Measurements from ENCODE around the gene PNPLA6.

The PNPLA6 gene

DNA sequence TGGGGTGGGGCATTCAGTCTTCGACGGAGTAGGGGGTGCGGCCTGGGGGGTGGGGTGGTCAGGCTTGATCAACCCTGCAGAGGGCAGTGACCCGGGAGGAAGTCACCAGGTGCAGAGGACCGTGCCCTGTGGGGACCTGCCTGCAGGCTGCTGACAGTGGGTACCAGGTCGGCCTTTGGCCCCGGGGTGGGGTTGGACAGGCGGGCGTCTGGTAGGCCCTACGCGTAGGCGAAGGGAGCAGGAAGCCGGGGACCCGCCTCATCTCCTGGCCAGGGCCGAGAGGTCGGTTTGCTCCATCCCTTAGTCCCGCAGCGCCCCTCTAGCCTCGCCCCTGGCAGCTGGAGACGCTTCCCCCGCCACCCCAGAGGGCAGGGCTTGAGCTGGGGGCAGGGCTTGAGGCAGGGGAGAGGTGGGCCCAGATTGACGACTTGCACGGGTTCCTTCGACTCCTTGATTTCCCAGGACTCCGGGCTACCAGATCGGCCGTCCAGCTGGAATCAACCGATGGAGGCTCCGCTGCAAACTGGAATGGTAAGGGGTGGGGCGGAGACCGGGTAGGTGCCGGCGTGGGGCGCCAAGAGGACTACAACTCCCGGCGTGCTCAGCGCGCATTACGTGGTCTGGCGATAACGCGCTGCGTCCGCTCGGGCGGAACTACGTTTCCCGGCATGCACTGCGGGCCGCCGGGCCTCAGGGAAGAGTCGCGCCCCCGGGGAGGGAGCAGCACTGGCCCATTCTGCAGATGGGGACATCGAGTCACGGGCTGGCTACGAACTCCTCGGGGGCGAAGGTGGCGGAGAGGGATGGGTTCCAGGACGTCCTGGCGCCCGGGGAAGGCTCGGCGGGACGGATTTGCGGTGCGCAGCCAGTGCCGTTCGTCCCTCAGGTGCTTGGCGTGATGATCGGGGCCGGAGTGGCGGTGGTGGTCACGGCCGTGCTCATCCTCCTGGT, at the start of gene PNPLA6:
Gene PNPLA6, plus strand, starts transcription at position 671 of the 951 bp plus-strand sequence. Its CDS starts 72 bp downstream, at position 743.
- DNase-seq = peak; percentile 90
- in situ Hi-C loops (cut with MboI; ENCODE audit: low pct_unique_long_range_greater_than_20kb, low sequenced_read_pairs) = no loop called here

DNA sequence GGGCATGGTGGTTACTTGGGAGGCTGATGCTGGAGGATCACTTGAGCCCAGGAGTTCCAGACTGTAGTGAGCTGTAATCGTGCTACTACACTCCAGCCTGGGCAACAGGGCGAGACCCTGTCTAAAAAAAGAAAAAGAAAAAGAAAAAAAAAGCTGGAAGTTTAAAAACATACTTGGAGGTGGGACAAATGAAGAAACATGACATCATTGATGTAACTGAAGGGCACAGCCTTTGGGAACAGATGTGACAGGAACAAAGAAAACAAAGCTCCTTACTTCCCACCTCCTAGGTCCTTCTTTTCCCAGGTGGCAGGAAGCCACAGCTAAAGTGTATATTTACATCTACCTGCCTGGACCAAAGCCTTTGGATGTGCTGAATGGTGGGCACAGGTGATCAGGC, 48.6 kb upstream of the PNPLA6 start:
- in situ Hi-C loops (cut with MboI; ENCODE audit: low pct_unique_long_range_greater_than_20kb, low sequenced_read_pairs) = no loop called here

DNA sequence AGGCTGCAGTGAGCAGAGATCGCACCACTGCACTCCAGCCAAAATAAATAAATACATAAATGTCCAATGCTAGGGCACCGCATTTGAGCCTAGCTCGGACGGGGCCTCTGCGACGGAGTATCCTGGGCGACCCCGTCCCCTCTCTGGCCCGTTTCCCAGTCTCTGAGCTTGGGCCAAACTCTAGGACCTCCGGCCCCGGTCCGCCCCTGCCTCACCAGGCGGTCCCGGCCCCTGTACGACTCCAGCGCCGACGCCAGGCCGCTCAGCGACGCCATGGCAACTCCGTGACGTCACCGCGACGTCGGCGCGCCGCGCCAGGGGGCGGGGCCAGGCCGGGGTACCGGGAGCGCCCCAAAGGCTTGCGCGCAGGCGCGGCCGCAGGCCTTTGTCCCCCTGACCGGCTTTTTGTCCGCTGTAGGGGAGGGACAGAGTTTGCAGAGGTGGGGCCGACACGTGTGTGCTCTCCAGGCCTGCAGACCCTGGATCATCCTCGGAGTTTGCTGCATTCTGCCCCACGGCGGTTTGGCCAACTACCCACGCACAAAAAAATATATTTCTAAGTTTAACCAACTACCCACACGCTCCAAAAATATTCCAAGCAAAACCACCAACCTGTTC, 46.7 kb upstream of the PNPLA6 start, which contains the start of gene PEX11G:
Gene PEX11G, minus strand, starts transcription at position 300 of the 618 bp plus-strand sequence. Its CDS starts 25 bp downstream, at position 275.
- in situ Hi-C loops (cut with MboI; ENCODE audit: low pct_unique_long_range_greater_than_20kb, low sequenced_read_pairs) = no loop called here
- peak; percentile 81 for DNase-seq

More for the DNA sequence above, 48.6 kb upstream of the PNPLA6 start:
- no peak for DNase-seq

DNA sequence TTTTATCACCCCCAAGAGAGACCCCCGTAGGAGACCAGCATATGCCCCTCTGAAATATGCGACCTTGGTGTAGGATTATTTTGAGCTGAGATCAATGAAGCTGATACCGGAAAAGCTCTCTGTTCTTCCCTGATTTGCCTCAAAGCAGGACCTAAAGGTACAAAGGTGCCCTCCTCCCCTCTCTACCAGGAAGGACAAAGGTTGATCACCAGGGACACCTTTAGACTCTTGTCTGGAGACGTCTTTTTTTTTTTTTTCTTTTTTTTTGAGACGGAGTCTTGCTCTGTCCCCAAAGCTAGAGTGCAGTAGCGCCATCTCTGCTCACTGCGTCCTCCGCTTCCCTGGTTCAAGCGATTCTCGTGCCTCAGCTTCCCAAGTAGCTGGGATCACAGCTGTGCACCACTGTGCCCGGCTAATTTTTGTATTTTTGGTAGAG, 45.9 kb upstream of the PNPLA6 start:
- in situ Hi-C loops (cut with MboI; ENCODE audit: low pct_unique_long_range_greater_than_20kb, low sequenced_read_pairs) = no loop called here
- no peak for DNase-seq

DNA sequence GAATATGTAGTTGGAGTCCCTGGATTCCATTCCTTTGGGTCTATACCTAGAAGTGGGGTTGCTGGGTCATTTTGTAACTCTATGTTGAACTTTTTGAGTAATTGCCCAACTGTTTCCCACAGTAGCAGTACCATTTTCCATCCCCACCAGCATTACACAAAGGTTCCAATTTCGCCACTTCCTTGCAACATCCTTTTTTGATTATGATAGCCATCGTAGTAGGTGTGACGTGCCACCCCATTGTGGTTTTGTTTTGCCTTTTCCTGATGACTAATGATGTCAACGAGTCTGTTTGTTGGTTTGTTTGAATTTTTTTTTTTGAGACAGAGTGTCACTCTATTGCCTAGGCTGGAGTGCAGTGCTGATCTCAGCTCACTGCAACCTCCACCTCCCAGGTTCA, 43.4 kb upstream of the PNPLA6 start:
- in situ Hi-C loops (cut with MboI; ENCODE audit: low pct_unique_long_range_greater_than_20kb, low sequenced_read_pairs) = no loop called here
- DNase-seq = peak; percentile 45

DNA sequence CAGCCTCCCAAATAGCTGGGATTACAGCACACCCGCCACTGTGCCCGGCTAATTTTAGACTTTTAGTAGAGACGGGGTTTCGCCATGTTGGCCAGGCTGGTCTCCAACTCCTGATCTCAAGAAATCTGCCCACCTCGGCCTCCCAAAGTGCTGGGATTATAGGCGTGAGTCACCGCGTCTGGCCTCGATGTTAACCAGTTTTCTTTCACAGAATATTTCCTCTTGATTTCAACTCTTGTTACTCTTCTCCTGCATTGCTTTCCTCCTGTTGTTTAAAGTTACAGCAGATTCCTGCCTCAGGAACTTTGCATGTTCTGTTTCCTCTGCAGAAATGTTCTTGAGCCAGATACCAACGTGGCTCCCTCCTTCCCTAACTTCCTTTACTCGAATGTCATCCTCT, 43.0 kb upstream of the PNPLA6 start:
- in situ Hi-C loops (cut with MboI; ENCODE audit: low pct_unique_long_range_greater_than_20kb, low sequenced_read_pairs) = no loop called here
- DNase-seq = no peak

DNA sequence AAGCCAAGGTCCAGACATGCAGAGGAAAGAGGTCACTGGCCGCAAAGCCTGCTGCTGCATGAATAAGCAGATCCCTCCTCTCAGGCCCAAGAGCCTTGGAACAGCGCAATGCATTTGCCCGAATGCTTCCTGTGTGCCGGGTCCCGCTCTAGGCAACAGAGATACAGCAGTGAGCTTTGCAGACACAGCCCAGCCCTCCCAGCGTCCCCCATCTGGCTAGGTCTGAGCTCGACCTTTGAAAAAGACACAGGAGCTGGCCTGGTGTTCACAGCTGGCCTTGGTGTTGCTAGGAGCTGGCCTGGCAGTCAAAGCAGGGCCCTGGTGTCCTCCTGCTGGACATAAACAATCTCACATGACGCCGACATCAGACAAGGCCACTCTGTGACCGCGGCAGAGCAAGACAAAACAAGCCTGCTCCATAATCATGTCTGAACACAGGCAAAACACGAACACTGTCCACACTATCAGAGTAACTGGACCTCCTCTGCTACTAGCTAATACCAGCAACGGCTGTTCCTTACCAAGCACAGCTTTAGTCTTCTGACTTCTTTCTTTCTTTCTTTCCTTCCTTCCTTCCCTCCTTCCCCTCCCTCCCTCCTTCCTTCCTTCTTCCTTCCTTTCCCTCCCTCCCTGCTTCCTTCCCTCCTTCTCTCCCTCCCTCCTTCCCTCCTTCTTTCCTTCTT, 41.0 kb upstream of the PNPLA6 start:
- DNase-seq = no peak
- in situ Hi-C loops (cut with MboI; ENCODE audit: low pct_unique_long_range_greater_than_20kb, low sequenced_read_pairs) = no loop called here

DNA sequence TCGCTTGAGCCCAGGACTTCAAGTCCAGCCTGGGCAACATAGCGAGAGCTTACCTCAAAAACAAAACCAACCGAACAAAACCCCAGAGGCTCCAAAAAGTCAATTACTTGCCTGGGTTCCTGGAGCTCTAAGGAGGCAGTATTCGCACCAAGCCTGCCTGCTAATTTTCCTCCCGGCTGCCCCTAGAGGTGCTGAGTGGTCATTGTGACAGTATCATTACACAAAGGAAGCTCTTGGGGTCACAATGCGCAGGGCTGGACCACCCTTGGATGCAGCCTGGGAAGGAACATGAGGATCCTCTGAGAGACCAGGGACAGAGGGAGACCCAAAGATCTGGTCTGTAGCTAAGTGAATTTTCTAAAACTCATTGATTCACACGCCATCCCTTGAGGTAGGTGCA, 38.2 kb upstream of the PNPLA6 start:
- in situ Hi-C loops (cut with MboI; ENCODE audit: low pct_unique_long_range_greater_than_20kb, low sequenced_read_pairs) = no loop called here

DNA sequence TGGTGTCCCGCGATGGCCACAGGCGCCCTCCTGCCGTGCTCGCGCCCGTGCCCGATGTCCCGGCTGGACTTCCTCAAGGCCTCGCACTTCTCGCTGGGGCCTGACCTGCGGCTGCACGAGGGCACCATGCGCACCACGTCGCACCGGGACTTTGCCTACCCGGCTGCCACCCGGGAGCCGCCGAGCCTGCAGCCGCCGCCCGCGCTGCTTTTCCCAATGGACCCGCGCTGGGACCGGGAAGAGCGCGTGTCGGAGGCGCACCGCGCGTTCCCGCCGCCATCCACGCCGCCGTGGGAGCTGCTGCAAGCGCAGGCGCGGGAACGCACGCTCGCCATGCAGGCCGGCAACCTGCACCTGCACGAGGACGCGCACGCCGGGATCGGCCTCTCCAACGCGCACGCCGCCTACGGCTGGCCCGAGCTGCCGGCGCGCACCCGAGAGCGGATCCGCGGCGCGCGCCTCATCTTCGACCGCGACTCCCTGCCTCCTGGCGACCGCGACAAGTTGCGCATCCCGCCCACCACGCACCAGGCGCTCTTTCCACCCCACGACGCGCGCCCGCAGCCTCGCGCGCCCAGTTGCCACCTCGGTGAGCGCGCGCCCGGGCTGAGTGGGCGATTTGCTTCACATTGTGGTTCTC, 34.6 kb upstream of the PNPLA6 start:
- DNase-seq = peak; percentile 65
- in situ Hi-C loops (cut with MboI; ENCODE audit: low pct_unique_long_range_greater_than_20kb, low sequenced_read_pairs) = no loop called here

More for the DNA sequence above, 38.2 kb upstream of the PNPLA6 start:
- DNase-seq = peak; percentile 35

DNA sequence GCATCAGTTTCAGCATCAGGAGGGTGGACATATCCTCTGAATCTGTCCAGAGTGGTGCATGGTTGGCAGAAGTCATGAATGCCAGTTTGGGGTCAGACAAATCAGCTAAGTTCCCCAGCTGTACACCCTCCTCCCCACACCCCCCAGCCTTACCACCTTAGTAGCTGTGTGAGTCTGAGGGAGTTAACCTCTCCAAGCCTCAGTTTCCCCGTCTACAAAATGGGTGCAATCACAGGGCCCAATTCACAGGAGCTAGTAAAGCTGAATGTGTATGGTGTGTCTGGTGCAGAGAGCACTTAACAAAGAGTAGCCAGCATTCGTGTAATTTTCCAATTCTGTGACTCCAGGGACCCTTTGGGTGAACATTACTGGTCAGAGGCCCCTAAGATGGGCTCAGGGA, 33.0 kb upstream of the PNPLA6 start:
- DNase-seq = no peak
- in situ Hi-C loops (cut with MboI; ENCODE audit: low pct_unique_long_range_greater_than_20kb, low sequenced_read_pairs) = no loop called here

DNA sequence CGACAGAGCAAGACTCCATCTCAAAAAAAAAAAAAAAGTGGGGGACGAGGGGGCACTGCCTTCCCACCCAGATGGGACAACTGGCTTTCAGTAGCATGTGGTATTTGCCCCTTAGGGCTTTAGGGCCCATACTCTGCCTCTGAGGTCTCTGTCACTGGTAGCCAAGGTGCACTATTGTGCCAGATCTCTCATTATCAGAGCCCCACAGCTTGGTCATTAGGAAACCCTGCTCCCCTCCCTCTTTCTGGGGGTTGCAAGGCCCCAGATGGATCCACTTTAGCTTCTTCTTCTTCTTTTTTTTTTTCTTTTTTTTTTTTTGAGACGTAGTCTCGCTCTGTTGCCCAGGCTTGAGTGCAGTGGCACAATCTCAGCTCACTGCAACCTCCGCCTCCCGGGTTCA, 30.8 kb upstream of the PNPLA6 start:
- no peak for DNase-seq
- in situ Hi-C loops (cut with MboI; ENCODE audit: low pct_unique_long_range_greater_than_20kb, low sequenced_read_pairs) = no loop called here

DNA sequence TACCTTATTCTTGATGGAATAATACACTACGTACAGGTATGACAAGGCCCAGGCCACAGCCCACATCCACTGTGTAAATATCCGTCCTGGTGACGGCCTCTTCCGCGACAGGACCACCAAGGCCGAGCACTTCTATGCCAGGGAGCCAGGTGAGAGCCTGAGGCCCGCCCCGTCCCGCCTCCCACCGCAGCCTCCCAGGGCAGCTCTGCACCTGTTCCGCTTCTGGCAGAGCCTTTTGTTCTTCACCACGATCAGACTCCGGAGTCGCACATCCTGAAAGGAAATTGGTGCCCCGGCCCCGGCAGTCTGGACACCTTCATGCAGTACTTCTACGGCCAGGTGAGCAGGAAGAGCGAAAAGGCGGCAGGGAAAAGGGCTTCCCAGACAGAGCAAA, 30.2 kb upstream of the PNPLA6 start:
- in situ Hi-C loops (cut with MboI; ENCODE audit: low pct_unique_long_range_greater_than_20kb, low sequenced_read_pairs) = no loop called here

DNA sequence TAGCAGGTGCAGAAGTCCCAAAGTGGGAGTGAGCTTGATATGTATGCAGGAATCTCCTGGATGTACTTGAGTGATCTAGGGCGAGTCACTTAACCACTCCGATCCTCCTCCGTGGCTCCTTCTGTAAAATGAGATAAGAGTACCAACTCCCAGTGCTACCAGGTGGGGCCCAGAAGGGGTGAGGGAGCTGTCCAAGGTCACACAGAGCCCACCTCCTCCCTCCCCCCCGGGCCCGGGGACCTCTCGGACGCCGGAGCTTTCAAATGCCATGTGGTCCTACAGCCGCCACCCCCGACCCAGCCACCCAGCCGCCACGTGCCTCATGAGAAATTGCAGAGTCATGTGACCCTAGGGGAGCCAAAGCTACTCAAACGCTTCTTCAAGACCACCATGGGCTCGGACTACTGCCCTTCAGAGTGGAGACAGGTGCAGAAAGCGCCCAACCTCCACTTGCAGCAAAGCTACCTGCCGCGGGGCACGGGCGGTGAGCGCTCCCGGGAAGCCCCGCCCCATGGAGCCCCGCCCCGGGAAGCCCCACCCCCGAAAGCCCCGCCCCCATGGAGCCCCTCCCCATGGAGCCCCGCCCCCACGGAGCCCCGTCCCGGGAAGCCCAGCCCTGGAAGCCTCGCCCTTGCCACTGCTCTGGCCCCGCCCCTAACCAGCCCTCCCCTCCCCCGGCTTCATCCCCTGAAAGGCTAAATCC, 29.7 kb upstream of the PNPLA6 start:
- in situ Hi-C loops (cut with MboI; ENCODE audit: low pct_unique_long_range_greater_than_20kb, low sequenced_read_pairs) = no loop called here
- peak; percentile 65 for DNase-seq

More for the DNA sequence above, 30.2 kb upstream of the PNPLA6 start:
- no peak for DNase-seq

DNA sequence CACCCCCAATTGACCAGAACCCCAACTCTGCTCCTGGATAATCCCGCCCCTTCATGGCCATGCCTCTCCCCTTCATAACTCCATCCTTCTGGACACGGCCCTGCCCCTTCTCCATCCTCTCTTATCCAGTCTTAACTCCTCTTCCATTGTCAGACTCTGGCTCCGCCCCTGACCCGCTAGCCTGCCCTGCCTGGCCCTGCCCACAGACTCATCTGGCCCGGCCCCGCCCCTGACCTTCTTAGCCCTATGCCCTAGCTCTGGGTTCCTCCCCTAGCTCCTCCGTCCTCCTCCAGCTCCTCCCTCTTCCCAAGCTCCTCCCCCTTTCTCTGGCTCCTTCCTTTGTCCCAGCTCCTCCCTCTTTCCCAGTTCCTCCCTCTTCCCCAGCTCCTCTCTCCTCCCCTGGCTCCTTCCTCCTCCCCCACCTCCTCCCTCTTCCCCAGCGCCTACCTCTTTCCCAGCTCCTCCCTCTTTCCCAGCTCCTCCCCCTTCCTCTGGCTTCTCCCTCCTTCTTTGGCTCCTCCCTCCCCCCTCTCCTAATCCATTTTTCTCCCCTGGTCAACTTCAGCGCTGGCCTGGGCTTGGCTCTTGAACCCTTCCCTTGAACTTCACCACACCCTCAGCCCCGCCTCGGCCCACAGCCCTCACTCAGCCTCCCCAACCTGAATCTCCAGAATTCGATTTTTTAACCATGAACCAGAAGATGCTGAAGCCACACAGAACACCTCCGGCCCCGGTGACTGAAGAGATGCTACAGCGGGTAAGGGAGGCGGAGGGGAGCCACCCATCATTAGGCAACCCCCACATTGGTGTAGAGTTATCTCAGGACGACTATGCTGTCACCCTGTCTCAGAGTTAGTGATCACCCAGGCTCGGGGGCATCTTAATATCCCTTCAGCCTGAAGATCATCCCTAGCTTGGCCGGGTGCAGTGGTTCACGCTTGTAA, 28.9 kb upstream of the PNPLA6 start:
- in situ Hi-C loops (cut with MboI; ENCODE audit: low pct_unique_long_range_greater_than_20kb, low sequenced_read_pairs) = no loop called here
- DNase-seq = peak; percentile 96

DNA sequence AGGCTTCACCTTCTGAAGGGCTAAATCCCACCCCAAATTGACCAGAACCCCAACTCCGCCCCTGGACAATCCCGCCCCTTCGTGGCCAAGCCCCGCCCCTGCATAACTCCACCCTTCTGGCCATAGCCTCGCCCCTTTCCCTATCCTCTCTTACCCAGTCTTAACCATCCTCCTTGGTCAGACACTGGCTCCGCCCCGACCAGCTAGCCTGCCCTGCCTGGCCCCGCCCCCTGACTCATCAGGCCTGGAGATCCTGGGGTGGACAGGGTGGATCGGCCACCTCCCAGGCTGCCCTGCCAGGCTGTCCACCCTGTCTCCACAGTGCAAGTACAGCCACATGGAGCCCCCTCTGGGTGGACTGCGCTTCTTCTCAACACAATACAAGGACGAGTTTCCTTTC, 27.6 kb upstream of the PNPLA6 start:
- in situ Hi-C loops (cut with MboI; ENCODE audit: low pct_unique_long_range_greater_than_20kb, low sequenced_read_pairs) = no loop called here
- DNase-seq = peak; percentile 40

DNA sequence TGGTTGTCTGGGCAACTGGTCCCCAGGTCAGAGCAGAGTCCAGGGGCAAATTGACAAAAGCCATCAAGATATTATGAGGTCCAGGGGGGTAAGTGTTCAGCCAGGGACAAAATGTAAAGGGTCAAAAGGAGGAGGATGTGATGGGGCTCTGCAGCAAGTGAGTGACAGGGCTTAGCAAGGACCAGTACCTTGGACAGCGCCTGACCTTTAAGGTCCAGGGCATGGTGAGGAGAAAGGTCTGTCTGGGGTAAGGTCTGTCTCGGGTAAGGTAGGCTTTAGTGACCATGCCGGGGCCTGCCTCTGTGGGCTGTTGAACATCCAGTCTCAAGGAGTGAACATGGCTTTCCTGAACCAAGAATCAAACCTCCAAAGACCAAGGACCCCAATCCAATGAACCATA, 25.9 kb upstream of the PNPLA6 start:
- in situ Hi-C loops (cut with MboI; ENCODE audit: low pct_unique_long_range_greater_than_20kb, low sequenced_read_pairs) = no loop called here

DNA sequence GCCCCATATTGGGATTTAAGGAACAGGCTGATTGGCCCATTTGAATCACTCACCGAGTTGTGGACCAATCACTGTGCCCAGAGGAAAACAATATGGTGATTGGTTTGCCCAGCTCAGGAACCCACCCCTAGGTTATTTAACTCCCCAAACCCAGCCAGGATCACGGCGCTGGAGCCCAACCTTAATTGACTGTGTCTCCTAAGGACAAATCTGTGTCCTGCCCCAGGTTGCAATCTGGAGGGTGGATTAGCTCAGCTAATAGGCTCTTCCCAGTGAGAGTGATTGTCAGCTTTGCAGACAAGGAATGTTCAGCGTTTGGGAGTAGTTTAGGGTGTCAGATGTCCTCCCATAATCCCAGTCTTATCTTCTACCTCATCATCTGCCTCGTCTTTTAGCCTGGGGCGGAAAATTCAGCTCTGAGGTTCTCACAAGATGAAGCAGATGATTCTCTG, 23.1 kb upstream of the PNPLA6 start:
- in situ Hi-C loops (cut with MboI; ENCODE audit: low pct_unique_long_range_greater_than_20kb, low sequenced_read_pairs) = no loop called here
- DNase-seq = no peak

More for the DNA sequence above, 25.9 kb upstream of the PNPLA6 start:
- DNase-seq = no peak

Measured in KBM-7 (cell line).